Kidney epithelial cell (primary cell): ENCODE measurements around the gene CFAP299. TPM values are rescaled to one million over a fixed set of nuclear protein-coding genes. Genes with fewer than 3 reads are reported as not detected.
"Not testable (repeated sequence)": the region's sequence is repeated elsewhere in the genome, so short reads cannot be mapped to it uniquely, and the experiment has no call there.

ENCODE experiments used
- DNase-seq: peaks from one replicate; pipeline ENCODE4 v3.0.0-alpha.2; 2010; ENCODE audit warnings: low read depth
- H3K27me3 ChIP-seq: 2 replicates; pipeline ENCODE4 v1.6.0; 2011; ENCODE audit warnings: low read length; ENCODE audit not compliant: control insufficient read depth, insufficient read depth
- H3K36me3 ChIP-seq: 2 replicates; pipeline ENCODE4 v1.5.1; 2011; ENCODE audit warnings: low read length; ENCODE audit not compliant: control insufficient read depth, insufficient read depth
- H3K4me3 ChIP-seq: 2 replicates; pipeline ENCODE4 v1.5.1; 2011; ENCODE audit warnings: low read depth, mild to moderate bottlenecking, control low read depth, low read length
- total RNA-seq: library from RNA; depleted of rRNA; stranded (reverse); fragments of >200 nt; gene quantifications from 2 replicates; pipeline ENCODE4 v1.2.3, GENCODE V29; 2015
- TF ChIP-seq, protein P1 (sequence below): IDR thresholded peaks from 2 replicates; pipeline ENCODE4 v1.5.1; 2011; ENCODE audit warnings: mild to moderate bottlenecking, moderate library complexity, low read length, control low read depth, inconsistent platforms; ENCODE audit not compliant: insufficient read depth, poor library complexity, severe bottlenecking

Gene CFAP299
- total RNA-seq, 1 donor from 2014 or later, result not detected

DNA sequence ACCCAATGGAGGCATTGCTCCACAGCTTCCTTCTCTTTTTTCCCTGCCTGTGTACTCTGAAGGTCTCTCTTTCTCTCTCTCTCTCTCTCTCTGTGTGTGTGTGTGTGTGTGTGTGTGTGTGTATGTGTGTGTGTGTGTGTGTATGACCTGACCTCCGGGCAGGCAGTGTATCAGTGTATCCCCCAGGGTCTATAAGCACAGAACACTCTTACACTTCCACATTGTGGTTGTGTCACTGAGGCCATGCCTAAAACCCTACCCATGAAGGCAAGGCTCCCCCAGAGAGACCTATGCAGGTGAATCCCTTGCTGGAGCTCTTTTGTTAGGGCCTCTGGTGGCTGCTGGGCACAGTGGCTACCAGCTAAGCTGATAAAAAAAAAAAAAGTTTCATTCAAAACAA lies 394.6 kb downstream of the CFAP299 start:
- Histone ChIP-seq H3K36me3 (no peaks in the 10 kb centered on the region), H3K27me3 (no peaks in the 10 kb centered on the region), H3K4me3 (no peak overlapping the region)
- DNase-seq, result no peak
- TF ChIP-seq, protein P1, sequence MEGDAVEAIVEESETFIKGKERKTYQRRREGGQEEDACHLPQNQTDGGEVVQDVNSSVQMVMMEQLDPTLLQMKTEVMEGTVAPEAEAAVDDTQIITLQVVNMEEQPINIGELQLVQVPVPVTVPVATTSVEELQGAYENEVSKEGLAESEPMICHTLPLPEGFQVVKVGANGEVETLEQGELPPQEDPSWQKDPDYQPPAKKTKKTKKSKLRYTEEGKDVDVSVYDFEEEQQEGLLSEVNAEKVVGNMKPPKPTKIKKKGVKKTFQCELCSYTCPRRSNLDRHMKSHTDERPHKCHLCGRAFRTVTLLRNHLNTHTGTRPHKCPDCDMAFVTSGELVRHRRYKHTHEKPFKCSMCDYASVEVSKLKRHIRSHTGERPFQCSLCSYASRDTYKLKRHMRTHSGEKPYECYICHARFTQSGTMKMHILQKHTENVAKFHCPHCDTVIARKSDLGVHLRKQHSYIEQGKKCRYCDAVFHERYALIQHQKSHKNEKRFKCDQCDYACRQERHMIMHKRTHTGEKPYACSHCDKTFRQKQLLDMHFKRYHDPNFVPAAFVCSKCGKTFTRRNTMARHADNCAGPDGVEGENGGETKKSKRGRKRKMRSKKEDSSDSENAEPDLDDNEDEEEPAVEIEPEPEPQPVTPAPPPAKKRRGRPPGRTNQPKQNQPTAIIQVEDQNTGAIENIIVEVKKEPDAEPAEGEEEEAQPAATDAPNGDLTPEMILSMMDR, result no peak

DNA sequence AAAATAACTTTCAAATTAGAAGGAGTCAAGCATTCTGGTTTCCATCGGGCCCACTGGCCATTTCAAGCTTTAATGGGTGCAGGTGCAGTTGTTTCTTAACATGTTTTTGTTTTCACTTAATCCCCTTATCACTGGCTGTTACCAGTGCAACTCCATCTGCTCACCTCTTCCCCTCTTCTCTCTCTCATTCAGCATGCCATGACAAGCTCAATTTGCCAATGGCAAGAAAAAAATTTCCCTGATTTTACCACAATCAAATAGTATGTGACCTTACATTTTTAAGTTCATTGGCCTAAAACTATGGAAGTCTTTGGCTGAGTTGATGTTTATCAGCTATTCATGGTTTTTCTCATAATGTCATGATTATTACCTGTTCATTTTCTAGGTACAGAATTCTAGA lies 395.9 kb downstream of the CFAP299 start:
- DNase-seq, result no peak

DNA sequence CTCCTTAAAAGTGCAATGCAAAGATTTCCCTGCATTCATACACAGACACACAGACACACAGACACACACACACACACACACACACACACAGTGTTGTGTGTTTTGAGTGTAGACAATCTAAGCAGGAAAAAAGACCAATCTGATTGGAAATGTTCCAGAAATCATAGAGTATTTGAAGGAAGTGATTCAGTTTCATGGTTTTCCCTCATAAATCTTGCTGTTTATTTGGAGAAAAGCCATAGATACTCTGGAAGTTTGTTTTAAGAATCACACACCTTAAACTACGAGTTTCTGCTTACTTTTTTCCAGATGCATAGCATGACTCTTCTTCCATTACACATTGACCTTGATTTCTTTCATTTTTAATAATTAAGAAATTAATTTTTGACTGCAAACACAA lies 396.5 kb downstream of the CFAP299 start:
- TF ChIP-seq, protein P1, result no peak
- peak; percentile 28 for DNase-seq
- no peaks in the 10 kb centered on the region for H3K36me3 ChIP-seq

More for the DNA sequence above, 395.9 kb downstream of the CFAP299 start:
- no peaks in the 10 kb centered on the region for H3K36me3 ChIP-seq
- no peak overlapping the region for H3K4me3 ChIP-seq
- no peaks in the 10 kb centered on the region for H3K27me3 ChIP-seq
- TF ChIP-seq, protein P1, result no peak

DNA sequence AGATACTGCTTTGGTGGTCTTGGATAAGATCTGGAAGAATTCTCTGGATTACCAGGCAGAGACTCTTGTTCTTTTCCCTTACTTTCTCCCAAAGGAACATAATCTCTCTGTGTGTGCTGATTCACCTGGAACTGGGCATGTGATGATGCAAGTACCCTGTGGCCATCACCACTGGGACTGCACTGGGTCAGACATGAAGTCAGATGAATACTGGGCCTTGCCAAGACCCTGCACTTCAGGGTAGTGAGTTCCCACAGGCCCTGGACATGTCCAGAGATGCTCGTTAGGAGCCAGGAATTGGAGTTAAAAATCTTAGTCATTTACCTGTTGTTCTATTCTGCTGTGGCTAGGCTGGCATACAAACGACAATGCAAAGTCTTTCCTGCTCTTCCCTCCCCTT lies 404.8 kb downstream of the CFAP299 start:
- no peaks in the 10 kb centered on the region for H3K27me3 ChIP-seq
- no peak for DNase-seq
- H3K36me3 ChIP-seq, result no peaks in the 10 kb centered on the region
- TF ChIP-seq, protein P1, result no peak
- no peak overlapping the region for H3K4me3 ChIP-seq

More for the DNA sequence above, 396.5 kb downstream of the CFAP299 start:
- Histone ChIP-seq H3K27me3 (no peaks in the 10 kb centered on the region), H3K4me3 (no peak overlapping the region)

DNA sequence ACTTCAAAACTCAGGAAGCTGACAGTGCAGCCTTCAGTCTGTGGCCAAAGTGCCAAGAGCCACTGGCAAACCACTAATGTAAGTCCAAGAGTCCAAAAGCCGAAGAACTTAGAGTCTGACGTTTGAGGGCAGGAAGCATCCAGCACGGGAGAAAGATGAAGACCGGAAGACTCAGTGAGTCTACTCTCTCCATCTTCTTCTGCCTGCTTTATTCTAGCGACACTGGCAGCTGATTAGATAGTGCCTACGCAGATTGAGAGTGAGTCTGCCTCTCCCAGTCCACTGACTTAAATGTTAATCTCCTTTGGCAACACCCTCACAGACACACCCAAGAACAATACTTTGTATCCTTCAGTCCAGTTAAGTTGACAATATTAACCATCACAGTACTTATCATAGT lies 414.0 kb downstream of the CFAP299 start:
- not testable (repeated sequence) for H3K4me3 ChIP-seq, DNase-seq, H3K27me3 ChIP-seq, H3K36me3 ChIP-seq

DNA sequence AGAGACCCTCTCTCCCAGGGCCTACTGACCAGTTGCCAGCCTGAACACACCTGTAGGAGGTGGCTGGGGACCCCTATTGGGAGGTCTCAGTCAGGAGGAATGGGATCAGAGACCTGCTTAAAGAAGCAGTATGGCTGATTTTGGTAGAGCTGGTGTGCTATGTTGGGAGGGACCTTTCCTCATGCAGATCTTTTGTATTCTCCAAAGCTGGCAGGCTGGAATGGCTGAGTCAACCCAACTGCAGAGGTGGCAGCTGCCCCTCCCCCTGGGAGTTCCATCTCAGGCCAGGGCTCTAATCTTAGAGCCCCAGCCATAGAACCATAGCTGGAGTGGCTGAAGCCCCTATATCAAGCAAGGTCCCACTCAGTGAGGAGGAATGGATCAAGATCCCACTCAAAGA lies 415.7 kb downstream of the CFAP299 start:
- Histone ChIP-seq H3K36me3 (no peaks in the 10 kb centered on the region), H3K4me3 (no peak overlapping the region), H3K27me3 (no peaks in the 10 kb centered on the region)
- DNase-seq, result no peak
- TF ChIP-seq, protein P1, result no peak
